DMS53 (cell line): ENCODE measurements around the gene TFAP2A.
A peak's percentile ranks its signal among the peaks of the same experiment; 100 is the strongest.

Experiments used
- DNase-seq: peaks from one replicate; lab custom pipeline; 2025; lab: John Stamatoyannopoulos, UW

The TFAP2A gene

GRCh38 chr6:10414756-10415616, at the start of gene TFAP2A:
Gene TFAP2A, minus strand, starts transcription at chr6:10415074. Its CDS starts 83 bp downstream, at chr6:10414991.
- DNase-seq: no peak

- DNase-seq: no peak
Measured at GRCh38 chr6:10463491-10464481, 48.9 kb upstream of the TFAP2A start.

- DNase-seq: no peak
Measured at GRCh38 chr6:10463040-10463439, 48.2 kb upstream of the TFAP2A start.

GRCh38 chr6:10461850-10462249, 47.0 kb upstream of the TFAP2A start:
- DNase-seq: no peak

GRCh38 chr6:10460096-10460495, 45.2 kb upstream of the TFAP2A start:
- no peak for DNase-seq

GRCh38 chr6:10458287-10458686, 43.4 kb upstream of the TFAP2A start:
- no peak for DNase-seq

GRCh38 chr6:10453596-10453995, 38.7 kb upstream of the TFAP2A start:
- no peak for DNase-seq

GRCh38 chr6:10451828-10452509, 37.1 kb upstream of the TFAP2A start:
- no peak for DNase-seq

GRCh38 chr6:10451394-10451793, 36.5 kb upstream of the TFAP2A start:
- DNase-seq: no peak

- no peak for DNase-seq
Measured at GRCh38 chr6:10449751-10450150, 34.9 kb upstream of the TFAP2A start.

GRCh38 chr6:10448096-10448495, 33.2 kb upstream of the TFAP2A start:
- DNase-seq: no peak

- no peak for DNase-seq
Measured at GRCh38 chr6:10446548-10446947, 31.7 kb upstream of the TFAP2A start.

GRCh38 chr6:10441655-10442009, 26.8 kb upstream of the TFAP2A start:
- no peak for DNase-seq

GRCh38 chr6:10441004-10441654, 26.3 kb upstream of the TFAP2A start:
- no peak for DNase-seq

GRCh38 chr6:10437891-10438290, 23.0 kb upstream of the TFAP2A start:
- DNase-seq: no peak

- no peak for DNase-seq
Measured at GRCh38 chr6:10434235-10434634, 19.4 kb upstream of the TFAP2A start.

GRCh38 chr6:10433322-10433721, 18.4 kb upstream of the TFAP2A start:
- no peak for DNase-seq

- DNase-seq: no peak
Measured at GRCh38 chr6:10431423-10432164, 16.7 kb upstream of the TFAP2A start.

GRCh38 chr6:10429638-10430427, 15.0 kb upstream of the TFAP2A start:
- peak; percentile 74 for DNase-seq

GRCh38 chr6:10426781-10427279, 12.0 kb upstream of the TFAP2A start:
- DNase-seq: no peak
